ENCODE measurements around the gene SLC25A25.
"Not testable (repeated sequence)": the region's sequence is repeated elsewhere in the genome, so short reads cannot be mapped to it uniquely, and the experiment has no call there.

The SLC25A25 gene

GRCh38 chr9:128067645-128068385 lies at the start of gene SLC25A25:
Gene SLC25A25, plus strand, starts transcription at chr9:128068232. Its CDS starts 88 bp downstream, at chr9:128068320.
- peak; percentile 95 to 98 for DNase-seq

- DNase-seq, result no peak
These were observed 47.3 kb upstream of the SLC25A25 start for GRCh38 chr9:128020692-128021091.

DNA sequence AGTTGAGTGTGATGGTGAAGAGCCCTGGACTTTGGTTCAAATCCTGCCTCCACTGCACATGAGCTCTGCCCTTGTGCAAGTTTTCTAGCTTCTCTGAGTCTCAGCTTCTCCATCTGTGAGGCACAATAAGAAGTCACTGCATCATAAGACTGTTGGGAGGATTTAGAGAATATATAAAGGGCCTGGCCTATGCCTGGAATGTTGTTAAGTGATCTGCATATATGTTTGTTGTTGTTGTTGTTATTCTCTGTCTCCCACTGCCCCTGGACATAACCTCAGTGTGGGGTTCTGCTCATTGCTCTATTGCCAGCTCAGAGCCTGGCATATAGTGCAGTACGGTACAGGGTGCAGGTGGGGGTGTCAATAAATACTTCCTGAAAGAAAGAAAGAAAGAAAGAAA lies 46.9 kb upstream of the SLC25A25 start:
- DNase-seq, result no peak

DNA sequence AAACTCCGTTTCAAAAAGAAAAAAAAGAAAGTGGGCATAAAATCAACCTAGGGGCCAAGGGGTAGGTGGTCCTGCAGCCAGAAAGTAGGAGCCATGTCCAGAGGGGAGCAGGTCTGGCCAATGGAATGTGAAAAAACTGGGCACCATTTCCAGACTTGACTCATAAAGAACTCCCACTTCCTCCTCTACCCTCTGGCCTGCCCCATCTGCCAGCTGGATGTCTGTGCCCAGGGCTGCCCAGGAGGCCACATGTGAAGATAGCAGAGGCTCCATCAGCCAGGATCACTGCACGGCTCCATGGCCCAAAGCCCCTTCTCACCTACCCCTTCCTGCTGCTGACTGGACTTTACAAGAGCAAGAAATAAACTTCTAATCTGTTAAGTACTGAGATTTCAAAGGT lies 45.1 kb upstream of the SLC25A25 start:
- no peak for DNase-seq

GRCh38 chr9:128023671-128024070 lies 44.4 kb upstream of the SLC25A25 start:
- not testable (repeated sequence) for DNase-seq

GRCh38 chr9:128024761-128025308 lies 43.2 kb upstream of the SLC25A25 start:
- DNase-seq, result no peak

DNA sequence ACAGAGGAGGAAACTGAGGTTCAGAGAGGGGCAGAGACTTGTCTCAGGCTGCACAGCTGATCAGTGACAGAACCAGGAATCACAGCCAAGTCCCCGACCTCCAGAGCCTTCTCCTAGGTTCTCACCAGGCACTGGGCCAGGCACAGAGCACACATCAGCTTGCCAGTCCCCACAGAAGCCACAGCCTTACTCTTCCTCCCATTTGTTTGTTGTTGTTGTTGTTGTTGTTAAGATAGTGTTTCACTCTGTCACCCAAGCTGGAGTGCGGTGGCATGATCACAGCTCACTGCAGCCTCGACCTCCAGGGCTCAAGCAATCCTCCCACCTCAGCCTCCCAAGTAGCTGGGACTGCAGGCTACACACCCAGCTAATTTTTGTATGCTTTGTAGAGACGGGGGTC lies 42.3 kb upstream of the SLC25A25 start:
- DNase-seq, result no peak

GRCh38 chr9:128026255-128026772 lies 41.7 kb upstream of the SLC25A25 start:
- DNase-seq, result no peak

- DNase-seq, result no peak
These were observed 41.1 kb upstream of the SLC25A25 start for GRCh38 chr9:128026773-128027541.

- DNase-seq, result no peak
These were observed 40.3 kb upstream of the SLC25A25 start for GRCh38 chr9:128027705-128028104.

- DNase-seq, result no peak
These were observed 34.4 kb upstream of the SLC25A25 start for GRCh38 chr9:128033609-128034008.

DNA sequence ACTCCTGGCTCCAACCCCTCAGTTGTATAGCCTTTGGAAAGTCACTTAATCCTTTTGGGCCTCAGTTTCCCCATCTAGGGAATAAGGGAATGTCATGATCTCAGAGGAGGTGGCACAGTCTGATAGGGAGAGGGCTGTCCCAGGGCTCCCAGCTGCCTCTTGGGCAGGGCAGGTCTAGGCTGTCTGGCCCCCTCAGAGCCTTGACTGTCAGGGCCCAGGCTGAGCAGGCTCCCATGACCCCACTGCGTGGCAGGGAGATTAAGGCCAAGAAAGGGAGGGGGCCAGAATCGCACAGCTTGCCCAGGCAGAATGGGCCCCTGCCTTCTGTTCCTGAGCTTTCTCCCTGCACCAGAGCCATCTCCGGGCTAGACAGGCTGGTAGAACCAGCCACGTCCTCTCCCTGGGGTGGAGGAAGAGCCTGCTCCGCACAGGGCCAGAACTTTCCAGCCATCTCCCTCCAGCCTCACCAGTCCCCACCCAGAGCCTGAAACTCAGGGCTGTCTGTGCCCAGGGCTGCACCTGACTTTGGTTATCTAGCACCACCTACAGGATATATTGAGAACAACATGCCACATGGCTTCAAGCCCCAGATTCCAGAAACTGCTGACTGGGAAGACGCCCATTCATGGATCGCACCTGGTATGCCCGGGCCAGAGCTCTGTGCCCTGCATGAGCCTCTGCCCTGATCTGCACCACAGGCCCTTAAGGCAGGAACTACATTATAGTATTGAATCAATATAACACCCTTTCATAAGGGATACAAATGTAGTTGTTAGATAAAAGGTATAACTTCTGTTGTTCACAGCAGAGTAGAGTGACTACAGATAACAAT lies 33.0 kb upstream of the SLC25A25 start:
- peak in 1 of 2 experiments; percentile 6 for DNase-seq

DNA sequence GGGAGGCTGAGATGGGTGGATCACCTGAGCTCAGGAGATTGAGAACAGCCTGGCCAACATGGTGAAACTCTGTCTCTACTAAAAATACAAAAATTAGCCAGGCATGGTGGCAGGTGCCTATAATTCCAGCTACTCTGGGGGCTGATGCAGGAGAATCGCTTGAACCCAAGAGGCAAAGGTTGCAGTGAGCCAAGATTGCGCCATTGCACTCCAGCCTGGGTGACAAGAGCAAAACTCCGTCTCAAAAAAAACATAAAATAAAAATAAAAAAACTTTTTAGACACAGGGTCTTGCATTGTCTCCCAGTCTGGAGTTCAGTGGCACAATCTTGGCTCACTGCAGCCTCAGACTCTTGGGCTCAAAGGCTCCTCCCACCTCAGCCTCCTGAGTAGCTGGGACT lies 31.5 kb upstream of the SLC25A25 start:
- not testable (repeated sequence) for DNase-seq

- DNase-seq, result not testable (repeated sequence)
These were observed 27.2 kb upstream of the SLC25A25 start for GRCh38 chr9:128040783-128041182.

- no peak for DNase-seq
These were observed 26.0 kb upstream of the SLC25A25 start for GRCh38 chr9:128042043-128042442.

GRCh38 chr9:128043467-128043868 lies 24.6 kb upstream of the SLC25A25 start:
- no peak for DNase-seq

DNA sequence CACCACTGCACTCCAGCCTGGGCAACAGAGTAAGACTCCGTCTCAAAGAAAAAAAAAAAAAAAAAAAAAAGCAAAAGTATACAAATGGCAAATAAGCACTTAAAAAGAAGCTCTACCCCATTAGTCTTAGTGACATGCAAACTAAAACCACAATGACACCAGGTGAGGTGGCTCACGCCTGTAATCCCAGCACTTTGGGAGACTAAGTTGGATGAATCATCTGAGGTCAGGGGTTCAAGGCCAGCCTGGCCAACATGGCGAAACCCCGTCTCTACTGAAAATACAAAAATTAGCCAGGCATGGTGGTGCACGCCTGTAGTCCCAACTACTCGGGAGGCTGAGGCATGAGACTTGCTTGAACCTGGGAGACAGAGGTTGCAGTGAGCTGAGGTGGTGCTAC lies 22.6 kb upstream of the SLC25A25 start:
- not testable (repeated sequence) for DNase-seq

- DNase-seq, result no peak
These were observed 22.2 kb upstream of the SLC25A25 start for GRCh38 chr9:128045831-128046230.

DNA sequence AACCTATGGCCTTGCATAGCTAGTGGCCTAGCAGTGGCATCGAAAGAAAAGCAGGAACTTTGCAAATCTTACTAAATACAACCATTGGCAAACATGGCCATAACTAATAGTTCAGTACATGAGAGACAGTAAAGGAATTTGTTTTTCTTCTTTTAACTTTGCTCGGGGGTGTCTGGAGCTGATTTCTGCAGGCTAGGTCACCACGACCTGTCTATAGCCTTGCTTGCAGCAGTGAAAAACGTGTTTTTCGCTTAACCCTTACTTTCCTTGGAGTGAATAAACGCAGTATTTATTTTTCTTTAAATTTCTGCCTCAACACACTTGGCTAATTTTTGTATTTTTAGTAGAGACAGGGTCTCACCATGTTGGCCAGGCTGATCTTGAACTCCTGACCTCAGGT lies 20.8 kb upstream of the SLC25A25 start:
- no peak for DNase-seq

DNA sequence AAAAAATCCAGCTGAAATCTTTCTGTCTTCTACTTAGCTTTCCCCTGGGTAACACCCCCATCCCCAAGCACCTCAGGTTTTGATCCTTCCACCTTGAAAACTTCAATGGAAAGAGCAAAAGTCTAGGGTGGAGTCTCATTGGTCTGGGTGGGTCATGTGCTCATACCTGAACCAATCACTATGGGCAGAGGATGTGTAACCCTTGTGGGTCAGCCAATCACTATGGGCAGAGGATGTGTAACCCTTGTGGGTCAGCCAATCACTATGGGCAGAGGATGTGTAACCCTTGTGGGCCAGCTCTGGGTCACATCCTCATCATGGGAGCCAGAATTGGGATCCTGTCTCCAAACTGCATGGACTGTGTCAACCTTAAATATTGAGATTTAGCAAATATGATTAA lies 19.4 kb upstream of the SLC25A25 start:
- DNase-seq, result no peak

- no peak for DNase-seq
These were observed 18.2 kb upstream of the SLC25A25 start for GRCh38 chr9:128049843-128050242.

GRCh38 chr9:128051932-128052709 lies 15.9 kb upstream of the SLC25A25 start:
- DNase-seq, result no peak
